Mesendoderm (in vitro differentiated cells): ENCODE measurements around the gene GJC1.
A peak's percentile ranks its signal among the peaks of the same experiment; 100 is the strongest.

ENCODE experiments used
- DNase-seq: peaks from one replicate; pipeline ENCODE4 v3.0.0; 2013
- H2AK5ac ChIP-seq: 2 replicates; pipeline ENCODE4 v1.6.1; 2013; ENCODE audit warnings: low read length, inconsistent platforms
- H2BK120ac ChIP-seq: 2 replicates; pipeline ENCODE4 v1.6.1; 2013; ENCODE audit warnings: low read depth, mild to moderate bottlenecking, low read length, moderate library complexity, mixed read lengths
- H2BK15ac ChIP-seq: replicated peaks from 2 replicates; pipeline ENCODE4 v1.6.1; 2013; ENCODE audit warnings: low read depth, mild to moderate bottlenecking, moderate library complexity
- H2BK5ac ChIP-seq: 2 replicates; pipeline ENCODE4 v1.6.1; 2013; ENCODE audit warnings: low read length, inconsistent platforms
- H3K18ac ChIP-seq: 2 replicates; pipeline ENCODE4 v1.6.1; 2013; ENCODE audit warnings: mild to moderate bottlenecking, low read length, mixed read lengths
- H3K23ac ChIP-seq: one replicate; pipeline ENCODE4 v1.6.1; 2013; ENCODE audit warnings: low read length
- H3K27ac ChIP-seq: 2 replicates; pipeline ENCODE4 v1.5.1; 2013; ENCODE audit warnings: low read depth, mild to moderate bottlenecking, inconsistent platforms, low read length, moderate library complexity
- H3K27me3 ChIP-seq: 2 replicates; pipeline ENCODE4 v1.6.1; 2013; ENCODE audit warnings: low read length, control low read depth, mild to moderate bottlenecking, inconsistent platforms; ENCODE audit not compliant: insufficient read depth, poor library complexity
- H3K36me3 ChIP-seq: 2 replicates; pipeline ENCODE4 v1.6.1; 2013; ENCODE audit warnings: low read length, inconsistent platforms; ENCODE audit not compliant: control insufficient read depth, insufficient read depth
- H3K4ac ChIP-seq: one replicate; pipeline ENCODE4 v1.6.1; 2013; ENCODE audit warnings: low read depth, mild to moderate bottlenecking, low read length, moderate library complexity
- H3K4me1 ChIP-seq: 2 replicates; pipeline ENCODE4 v1.6.1; 2013; ENCODE audit warnings: low read depth, low read length, inconsistent platforms; ENCODE audit not compliant: control insufficient read depth
- H3K4me2 ChIP-seq: 2 replicates; pipeline ENCODE4 v1.6.1; 2013; ENCODE audit warnings: low read length
- H3K4me3 ChIP-seq: 2 replicates; pipeline ENCODE4 v1.5.1; 2013; ENCODE audit warnings: mild to moderate bottlenecking, low read length
- H3K56ac ChIP-seq: one replicate; pipeline ENCODE4 v1.6.1; 2013; ENCODE audit warnings: low read length
- H3K79me1 ChIP-seq: 2 replicates; pipeline ENCODE4 v1.6.1; 2013; ENCODE audit warnings: low read length, inconsistent platforms
- H3K79me2 ChIP-seq: 2 replicates; pipeline ENCODE4 v1.6.1; 2013; ENCODE audit warnings: mild to moderate bottlenecking, low read length; ENCODE audit not compliant: control insufficient read depth, insufficient read depth
- H3K9ac ChIP-seq: 2 replicates; pipeline ENCODE4 v1.6.1; 2013; ENCODE audit warnings: low read length, inconsistent platforms
- H4K5ac ChIP-seq: one replicate; pipeline ENCODE4 v1.6.1; 2013; ENCODE audit warnings: low read length
- H4K8ac ChIP-seq: one replicate; pipeline ENCODE4 v1.6.1; 2013; ENCODE audit warnings: low read depth, mild to moderate bottlenecking, control low read depth, low read length, moderate library complexity
- WGBS: extraction: QIAGEN DNeasy Blood & Tissue Kit; methylation state at CpG from one replicate; pipeline ENCODE4 v1.1.7; 2013; ENCODE audit warnings: low lambda C conversion rate, missing lambda C conversion rate; ENCODE audit not compliant: insufficient coverage; ENCODE audit errors: extremely low coverage; 5-methylcytosine and 5-hydroxymethylcytosine counted together

GJC1 gene

DNA sequence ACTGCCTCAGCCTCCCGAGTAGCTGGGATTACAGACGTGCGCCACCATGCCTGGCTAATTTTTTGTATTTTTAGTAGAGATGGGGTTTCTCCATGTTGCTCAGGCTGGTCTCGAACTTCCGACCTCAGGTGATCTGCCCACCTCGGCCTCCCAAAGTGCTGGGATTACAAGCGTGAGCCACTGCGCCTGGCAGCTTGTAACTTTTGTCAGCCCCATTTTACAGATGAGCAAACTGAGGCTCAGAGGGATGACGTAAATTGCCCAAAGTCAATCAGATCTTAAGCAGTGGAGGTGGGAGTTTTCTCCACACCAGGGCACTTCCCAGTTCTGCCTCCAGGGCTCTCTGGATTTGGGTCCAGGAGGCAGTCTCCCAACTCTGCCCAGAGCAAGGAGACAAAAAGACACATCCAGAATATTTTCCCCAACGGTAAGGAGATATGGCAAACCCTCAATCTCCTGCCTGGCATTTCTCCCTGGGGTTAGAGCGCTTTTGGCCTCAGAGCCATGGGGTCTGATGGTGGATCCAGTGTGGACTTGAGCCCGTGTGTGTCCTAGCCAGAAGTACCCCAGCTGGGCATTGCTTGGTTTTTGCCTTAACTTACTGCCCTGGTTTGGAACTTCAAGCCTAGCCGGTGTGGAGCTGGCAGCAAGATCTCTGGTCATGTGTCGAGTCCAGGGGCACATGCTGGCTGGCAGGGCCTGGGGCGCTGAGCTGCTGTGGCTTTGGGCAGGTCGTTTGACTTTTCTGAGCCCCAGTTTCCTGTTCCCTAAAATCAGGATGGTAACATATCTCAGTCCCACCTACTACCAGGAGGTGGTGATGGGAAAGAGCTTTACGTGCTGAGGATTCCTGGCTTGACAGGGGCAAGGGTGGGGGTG lies 67.9 kb downstream of the GJC1 start:
- DNase-seq, result no peak
- Histone ChIP-seq H2BK5ac (no peak overlapping the region), H3K4me2 (no peak overlapping the region), H3K23ac (no peak overlapping the region), H3K18ac (no peak overlapping the region), H4K5ac (no peak overlapping the region), H4K8ac (no peak overlapping the region), H3K4me3 (no peak overlapping the region), H3K79me1 (no peaks in the 10 kb centered on the region), H3K56ac (no peak overlapping the region), H3K27ac (no peak overlapping the region), H3K79me2 (no peaks in the 10 kb centered on the region), H3K36me3 (no peaks in the 10 kb centered on the region), H3K27me3 (peaks cover 14% of the 10 kb centered on the region), H3K4me1 (no peaks in the 10 kb centered on the region), H2BK15ac (no peak overlapping the region), H3K9ac (no peak overlapping the region), H2BK120ac (no peak overlapping the region), H2AK5ac (no peak overlapping the region), H3K4ac (no peak overlapping the region)
- WGBS, result no CpG with 5 or more reads among the region's 17 CpGs

DNA sequence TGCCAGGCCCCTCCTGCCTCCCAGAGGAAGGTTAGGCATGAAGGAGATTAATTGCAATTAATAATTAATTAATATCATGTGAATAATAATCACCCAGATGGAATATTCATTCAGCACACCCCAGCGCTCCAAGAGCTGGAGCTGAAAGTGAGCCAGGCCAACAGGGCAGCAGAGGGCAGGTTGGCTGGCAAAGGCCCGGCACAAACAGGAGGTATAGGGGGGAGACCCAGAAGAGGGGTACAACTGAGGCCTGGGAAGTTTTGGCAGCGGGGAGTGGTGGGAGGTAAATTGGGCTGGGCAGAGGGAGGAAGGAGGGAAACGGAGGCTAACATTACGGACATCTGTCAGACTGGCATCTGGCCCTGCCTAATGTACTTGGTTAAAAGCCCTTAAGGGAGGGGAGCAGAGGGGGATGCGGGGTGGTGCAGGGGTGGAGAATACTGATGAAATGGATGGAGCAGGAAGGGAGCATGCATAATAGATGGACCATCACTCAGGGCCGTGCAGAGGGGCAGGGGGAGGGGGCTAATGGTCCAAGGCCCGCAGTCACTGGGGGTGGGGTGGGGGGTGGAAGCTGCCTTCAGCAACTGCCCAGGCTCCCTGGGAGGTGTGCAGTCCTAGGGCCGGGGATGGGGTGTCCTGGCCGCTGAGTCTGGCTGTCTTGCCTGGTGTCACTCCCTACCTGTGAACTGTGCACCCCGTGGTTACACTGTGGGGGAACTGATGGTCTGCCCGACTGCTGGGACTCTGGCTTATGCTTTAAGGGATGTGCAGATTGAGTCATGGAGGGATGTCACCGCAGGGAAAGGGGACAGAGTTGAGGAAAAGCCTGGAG lies 69.4 kb downstream of the GJC1 start:
- Histone ChIP-seq H3K4me1 (no peaks in the 10 kb centered on the region), H3K27ac (no peak overlapping the region), H4K8ac (no peak overlapping the region), H2BK5ac (no peak overlapping the region), H2AK5ac (no peak overlapping the region), H3K18ac (no peak overlapping the region), H3K79me1 (no peaks in the 10 kb centered on the region), H4K5ac (no peak overlapping the region), H3K27me3 (peaks cover 14% of the 10 kb centered on the region), H3K4ac (no peak overlapping the region), H2BK15ac (no peak overlapping the region), H2BK120ac (no peak overlapping the region), H3K23ac (no peak overlapping the region), H3K56ac (no peak overlapping the region), H3K9ac (no peak overlapping the region), H3K36me3 (no peaks in the 10 kb centered on the region), H3K4me3 (no peak overlapping the region), H3K4me2 (no peak overlapping the region), H3K79me2 (no peaks in the 10 kb centered on the region)
- no CpG with 5 or more reads among the region's 13 CpGs for WGBS
- DNase-seq, result no peak

DNA sequence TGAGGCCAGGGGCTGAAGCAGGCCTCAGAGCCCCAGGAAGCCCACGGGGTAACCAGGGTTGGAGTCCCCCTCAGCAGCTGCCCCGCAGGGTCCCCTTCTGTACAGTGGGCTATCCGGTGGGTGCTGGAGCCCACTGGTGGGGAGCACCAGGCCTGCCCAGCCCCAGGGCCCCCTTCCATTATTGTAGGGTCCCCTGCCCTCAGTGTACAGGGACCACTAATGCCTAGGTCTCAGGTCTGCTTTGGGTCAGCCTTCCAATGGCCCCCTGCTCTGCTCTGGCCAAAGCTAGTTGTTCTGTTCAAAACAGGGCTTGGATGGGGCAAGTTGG lies 70.2 kb downstream of the GJC1 start:
- WGBS, result no CpG with 5 or more reads among the region's 3 CpGs
- H2AK5ac ChIP-seq, result no peak overlapping the region

DNA sequence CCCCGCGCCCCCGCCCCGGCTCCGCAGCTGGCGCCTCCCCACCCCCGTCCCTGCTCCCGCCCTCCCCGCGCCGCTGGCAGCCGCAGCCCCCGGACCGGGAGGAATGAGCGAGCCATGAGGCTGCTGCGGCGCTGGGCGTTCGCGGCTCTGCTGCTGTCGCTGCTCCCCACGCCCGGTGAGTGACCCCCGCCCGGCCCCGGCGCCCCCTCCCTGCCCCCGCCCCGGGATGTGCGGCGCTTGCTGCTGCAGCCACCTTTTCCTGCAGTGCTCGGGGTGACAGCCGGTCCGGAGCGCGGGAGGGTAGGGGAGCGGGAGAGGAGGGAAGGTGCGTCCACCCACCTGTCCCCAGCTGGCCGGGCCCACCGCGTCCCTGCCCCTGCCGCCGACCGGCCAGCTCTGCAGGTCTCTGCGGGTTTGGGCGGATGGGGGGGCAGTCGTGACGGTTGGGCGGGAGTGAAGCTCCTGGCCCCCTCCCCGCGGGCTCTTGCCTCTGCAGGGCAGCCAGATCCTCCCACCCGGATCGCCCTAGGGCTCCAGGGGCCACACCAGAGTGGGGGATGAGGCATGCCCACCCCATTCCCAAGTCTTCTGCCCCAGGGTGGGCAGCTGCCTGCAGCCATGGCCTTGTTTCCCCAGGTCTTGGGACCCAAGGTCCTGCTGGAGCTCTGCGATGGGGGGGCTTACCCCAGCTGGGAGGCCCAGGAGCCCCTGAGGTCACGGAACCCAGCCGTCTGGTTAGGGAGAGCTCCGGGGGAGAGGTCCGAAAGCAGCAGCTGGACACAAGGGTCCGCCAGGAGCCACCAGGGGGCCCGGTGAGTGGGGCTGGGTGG lies 70.8 kb downstream of the GJC1 start:
- no peaks in the 10 kb centered on the region for H3K4me1 ChIP-seq
- peak overlapping the region; percentile 66 for H3K23ac ChIP-seq
- no peak overlapping the region for H2BK5ac ChIP-seq
- no peak overlapping the region for H3K4me3 ChIP-seq
- H4K5ac ChIP-seq, result no peak overlapping the region
- WGBS, result no CpG with 5 or more reads among the region's 60 CpGs
- no peak overlapping the region for H4K8ac ChIP-seq
- peaks cover 14% of the 10 kb centered on the region for H3K27me3 ChIP-seq
- peak overlapping the region; percentile 63 for H3K18ac ChIP-seq
- H2AK5ac ChIP-seq, result no peak overlapping the region
- H3K27ac ChIP-seq, result no peak overlapping the region
- no peak overlapping the region for H2BK15ac ChIP-seq
- peak overlapping the region; percentile 60 for H3K56ac ChIP-seq
- H3K9ac ChIP-seq, result peak overlapping the region; percentile 19
- no peak overlapping the region for H3K4ac ChIP-seq
- H3K79me1 ChIP-seq, result no peaks in the 10 kb centered on the region
- H3K4me2 ChIP-seq, result peak overlapping the region; percentile 25
- no peak for DNase-seq
- H3K36me3 ChIP-seq, result no peaks in the 10 kb centered on the region
- no peaks in the 10 kb centered on the region for H3K79me2 ChIP-seq
- H2BK120ac ChIP-seq, result no peak overlapping the region

More for the DNA sequence above, 70.2 kb downstream of the GJC1 start:
- Histone ChIP-seq H4K8ac (no peak overlapping the region), H3K9ac (no peak overlapping the region), H3K79me2 (no peaks in the 10 kb centered on the region), H3K27me3 (peaks cover 14% of the 10 kb centered on the region), H2BK15ac (no peak overlapping the region), H4K5ac (no peak overlapping the region), H3K27ac (no peak overlapping the region), H2BK120ac (no peak overlapping the region), H3K23ac (no peak overlapping the region), H3K79me1 (no peaks in the 10 kb centered on the region), H3K4me1 (no peaks in the 10 kb centered on the region), H3K56ac (no peak overlapping the region), H3K36me3 (no peaks in the 10 kb centered on the region), H3K4ac (no peak overlapping the region), H3K18ac (no peak overlapping the region), H3K4me2 (no peak overlapping the region), H2BK5ac (no peak overlapping the region), H3K4me3 (no peak overlapping the region)
- DNase-seq, result no peak

DNA sequence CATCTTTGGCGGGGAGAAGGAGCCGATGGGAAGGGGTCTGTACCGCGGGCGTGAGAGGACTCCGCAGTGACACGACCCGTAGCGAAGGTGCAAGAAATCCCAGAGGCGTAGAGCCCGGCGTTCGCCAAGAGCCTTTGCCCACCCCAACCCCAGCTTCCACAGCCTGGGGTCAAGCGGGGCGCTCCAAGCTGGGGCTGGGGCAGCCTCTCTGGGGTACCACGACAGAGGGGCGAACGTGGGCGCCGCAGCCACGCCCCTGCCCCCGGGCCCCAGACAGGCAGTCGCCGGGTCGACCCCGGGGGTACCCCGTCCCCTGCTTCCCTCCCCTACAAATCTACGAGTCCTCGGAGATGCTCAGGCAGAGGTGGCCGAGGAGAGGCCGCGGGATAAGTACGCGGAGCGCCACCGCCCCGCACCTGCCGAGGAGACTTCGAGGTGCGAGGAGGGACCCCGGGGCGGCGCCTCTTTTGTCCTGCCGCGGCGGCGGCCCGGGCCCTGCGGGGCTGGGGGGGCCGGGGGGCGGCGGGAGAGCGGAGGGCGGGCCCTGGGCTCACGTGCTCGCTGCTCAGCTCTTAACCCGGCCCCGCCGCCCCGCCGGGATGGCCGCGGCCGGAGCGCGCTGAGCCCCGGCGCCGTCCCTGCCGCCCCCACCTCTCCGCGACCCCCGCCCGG lies 71.5 kb downstream of the GJC1 start, which contains the start of gene ADAM11:
Gene ADAM11 (plus strand): TSS at position 575 of the 672 bp plus-strand sequence. CDS start 212 bp downstream, outside the sequence.
- H4K8ac ChIP-seq, result no peak within 1 kb of the TSS
- no peak within 1 kb of the TSS for H3K27ac ChIP-seq
- H3K4me2 ChIP-seq, result peak within 1 kb of the TSS; percentile 25
- no peaks in the 10 kb centered on the region for H3K79me1 ChIP-seq
- H3K36me3 ChIP-seq, result no peaks in the 10 kb centered on the region
- H3K9ac ChIP-seq, result peak within 1 kb of the TSS; percentile 19
- H3K18ac ChIP-seq, result peak within 1 kb of the TSS; percentile 63
- no peaks in the 10 kb centered on the region for H3K79me2 ChIP-seq
- peaks cover 14% of the 10 kb centered on the region for H3K27me3 ChIP-seq
- no peak within 1 kb of the TSS for H3K4ac ChIP-seq
- no peaks in the 10 kb centered on the region for H3K4me1 ChIP-seq
- H2BK15ac ChIP-seq, result no peak within 1 kb of the TSS
- H3K4me3 ChIP-seq, result no peak within 1 kb of the TSS
- no peak within 1 kb of the TSS for H4K5ac ChIP-seq
- WGBS, result no CpG with 5 or more reads among the region's 74 CpGs
- no peak for DNase-seq
- H2BK120ac ChIP-seq, result no peak within 1 kb of the TSS
- no peak within 1 kb of the TSS for H2BK5ac ChIP-seq
- peak within 1 kb of the TSS; percentile 66 for H3K23ac ChIP-seq
- H2AK5ac ChIP-seq, result no peak within 1 kb of the TSS
- peak within 1 kb of the TSS; percentile 60 for H3K56ac ChIP-seq
